Subcutaneous abdominal adipose tissue (tissue), 5 donors: ENCODE results near the gene PBRM1.

Experiments used
- H3K27ac ChIP-seq: one replicate; pipeline ENCODE4 v1.7.0; 2013; ENCODE audit warnings: low read depth, mild to moderate bottlenecking, inconsistent platforms, low read length, moderate library complexity
- H3K27me3 ChIP-seq, 5 donors: one replicate each; pipeline ENCODE4 v1.7.0; 2013; ENCODE audit warnings: low read length in 5 of 5, inconsistent platforms in 1 of 5; ENCODE audit not compliant: control insufficient read depth in 5 of 5, insufficient read depth in 4 of 5
- H3K36me3 ChIP-seq, 5 donors: one replicate each; pipeline ENCODE4 v1.7.0; 2013; ENCODE audit warnings: low read length in 5 of 5; ENCODE audit not compliant: control insufficient read depth in 5 of 5, insufficient read depth in 5 of 5
- H3K4me1 ChIP-seq, 5 donors: one replicate each; pipeline ENCODE4 v1.7.0; 2013; ENCODE audit warnings: low read length in 5 of 5, mild to moderate bottlenecking in 3 of 5, moderate library complexity in 1 of 5; ENCODE audit not compliant: control insufficient read depth in 5 of 5, insufficient read depth in 5 of 5
- H3K4me3 ChIP-seq, 5 donors: one replicate each; pipeline ENCODE4 v1.7.0; 2013; ENCODE audit warnings: low read length in 5 of 5, low read depth in 1 of 5
- H3K9ac ChIP-seq, 5 donors: one replicate each; pipeline ENCODE4 v1.7.0; 2013; ENCODE audit warnings: low read length in 5 of 5, mild to moderate bottlenecking in 4 of 5, moderate library complexity in 3 of 5
- H3K9me3 ChIP-seq, 5 donors: one replicate each; pipeline ENCODE4 v1.7.0; 2013; ENCODE audit warnings: low read length in 5 of 5; ENCODE audit not compliant: control insufficient read depth in 5 of 5
- donor health status: healthy.
- donor health status: healthy.
- donor health status: healthy.
- donor health status: healthy.
- donor health status: healthy.

PBRM1 gene

GRCh38 chr3:52689151-52689550 lies 3.4 kb upstream of the PBRM1 start:
- Histone ChIP-seq H3K4me1 (peaks cover 5 to 24% (median 22%) of the 10 kb centered on the region in 5 donors), H3K27ac (no peak overlapping the region), H3K4me3 (no peak overlapping the region), H3K27me3 (no peaks in the 10 kb centered on the region), H3K9ac (no peak overlapping the region), H3K36me3 (peaks cover 51 to 69% (median 61%) of the 10 kb centered on the region in 5 donors), H3K9me3 (no peaks in the 10 kb centered on the region)

- H3K27me3 ChIP-seq, result no peaks in the 10 kb centered on the region
- peaks cover 44 to 61% (median 53%) of the 10 kb centered on the region in 5 donors for H3K36me3 ChIP-seq
- peak overlapping the region; percentile 98 for H3K27ac ChIP-seq
- no peak overlapping the region for H3K4me3 ChIP-seq
- H3K4me1 ChIP-seq, result peaks cover 5 to 33% (median 31%) of the 10 kb centered on the region in 5 donors
- H3K9ac ChIP-seq, result peak overlapping the region in 1 of 5 donors; percentile 49
- H3K9me3 ChIP-seq, result no peaks in the 10 kb centered on the region
Measured at GRCh38 chr3:52688266-52688665, 2.6 kb upstream of the PBRM1 start.

- Histone ChIP-seq H3K36me3 (peaks cover 24 to 32% (median 29%) of the 10 kb centered on the region in 5 donors), H3K4me3 (peak overlapping the region; percentile 84 to 97 (median 89)), H3K9me3 (no peaks in the 10 kb centered on the region), H3K4me1 (peaks cover 5 to 60% (median 58%) of the 10 kb centered on the region in 5 donors), H3K27ac (peak overlapping the region; percentile 98), H3K9ac (peak overlapping the region; percentile 87 to 100 (median 90)), H3K27me3 (no peaks in the 10 kb centered on the region)
Measured at GRCh38 chr3:52685285-52685708, 416 bp downstream of the PBRM1 start.

GRCh38 chr3:52684184-52684583 lies 1.5 kb downstream of the PBRM1 start:
- Histone ChIP-seq H3K36me3 (peaks cover 21 to 27% (median 23%) of the 10 kb centered on the region in 5 donors), H3K4me1 (peaks cover 5 to 71% (median 66%) of the 10 kb centered on the region in 5 donors), H3K9ac (peak overlapping the region in 4 of 5 donors; percentile 62 to 100 (median 90)), H3K4me3 (peak overlapping the region in 1 of 5 donors; percentile 89), H3K27ac (peak overlapping the region; percentile 98), H3K27me3 (no peaks in the 10 kb centered on the region), H3K9me3 (no peaks in the 10 kb centered on the region)

DNA sequence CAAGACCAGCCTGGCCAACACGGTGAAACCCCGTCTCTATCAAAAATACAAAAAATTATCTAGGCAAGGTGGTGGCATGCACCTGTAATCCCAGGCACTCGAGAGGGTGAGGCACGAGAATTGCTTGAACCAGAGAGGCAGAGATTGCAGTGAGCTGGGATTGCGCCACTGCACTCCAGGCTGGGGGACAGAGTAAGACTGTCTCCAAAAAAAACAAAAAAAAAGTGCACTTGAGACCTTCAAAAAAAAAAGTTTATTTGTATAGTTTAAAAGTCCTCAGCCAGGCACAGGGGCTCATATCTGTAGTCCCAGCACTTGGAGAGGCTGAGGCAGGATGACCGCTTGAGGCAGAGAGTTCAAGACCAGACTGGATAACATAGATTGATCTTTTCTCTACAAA lies 2.1 kb downstream of the PBRM1 start:
- peaks cover 16 to 24% (median 23%) of the 10 kb centered on the region in 5 donors for H3K36me3 ChIP-seq
- no peak overlapping the region for H3K4me3 ChIP-seq
- no peaks in the 10 kb centered on the region for H3K9me3 ChIP-seq
- no peaks in the 10 kb centered on the region for H3K27me3 ChIP-seq
- peak overlapping the region; percentile 98 for H3K27ac ChIP-seq
- H3K9ac ChIP-seq, result peak overlapping the region in 3 of 5 donors; percentile 52 to 100 (median 62)
- peaks cover 7 to 77% (median 71%) of the 10 kb centered on the region in 5 donors for H3K4me1 ChIP-seq

DNA sequence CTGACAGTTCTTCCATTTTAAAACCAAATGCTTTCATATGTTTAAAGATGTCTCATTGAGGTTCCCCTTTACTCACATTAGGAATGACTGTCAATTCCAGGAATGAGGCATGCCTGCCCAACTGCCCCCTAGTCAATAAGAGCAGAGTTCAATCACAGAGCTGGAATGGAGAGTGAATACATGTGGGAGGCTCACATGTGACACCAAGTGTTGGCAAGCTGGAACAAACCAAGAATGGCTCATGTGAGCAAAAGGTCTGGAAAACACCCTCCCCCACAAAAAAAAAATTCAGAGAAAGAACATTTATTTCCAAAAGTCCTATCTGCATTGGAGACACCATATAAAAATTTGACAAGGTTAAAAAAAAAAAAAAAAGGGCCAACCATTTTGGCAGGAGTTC lies 3.7 kb downstream of the PBRM1 start:
- Histone ChIP-seq H3K4me3 (peak overlapping the region in 1 of 5 donors; percentile 15), H3K9ac (peak overlapping the region; percentile 33 to 99 (median 76)), H3K27ac (peak overlapping the region; percentile 98)

GRCh38 chr3:52681596-52681995 lies 4.1 kb downstream of the PBRM1 start:
- peak overlapping the region; percentile 98 for H3K27ac ChIP-seq

More for the DNA sequence above, 3.7 kb downstream of the PBRM1 start:
- H3K27me3 ChIP-seq, result no peaks in the 10 kb centered on the region
- H3K9me3 ChIP-seq, result no peaks in the 10 kb centered on the region
- peaks cover 7 to 74% (median 69%) of the 10 kb centered on the region in 5 donors for H3K4me1 ChIP-seq
- peaks cover 12 to 23% (median 21%) of the 10 kb centered on the region in 5 donors for H3K36me3 ChIP-seq

GRCh38 chr3:52679811-52680210 lies 5.9 kb downstream of the PBRM1 start:
- no peak overlapping the region for H3K4me3 ChIP-seq
- H3K27me3 ChIP-seq, result no peaks in the 10 kb centered on the region
- peaks cover 2 to 62% (median 55%) of the 10 kb centered on the region in 5 donors for H3K4me1 ChIP-seq
- H3K36me3 ChIP-seq, result peaks cover 24 to 41% (median 31%) of the 10 kb centered on the region in 5 donors
- H3K9me3 ChIP-seq, result no peaks in the 10 kb centered on the region
- peak overlapping the region; percentile 98 for H3K27ac ChIP-seq
- peak overlapping the region in 1 of 5 donors; percentile 99 for H3K9ac ChIP-seq

More at GRCh38 chr3:52681596-52681995, 4.1 kb downstream of the PBRM1 start:
- H3K27me3 ChIP-seq, result no peaks in the 10 kb centered on the region
- H3K4me3 ChIP-seq, result peak overlapping the region in 1 of 5 donors; percentile 15
- H3K9ac ChIP-seq, result peak overlapping the region; percentile 33 to 99 (median 76)
- H3K4me1 ChIP-seq, result peaks cover 4 to 70% (median 64%) of the 10 kb centered on the region in 5 donors
- H3K36me3 ChIP-seq, result peaks cover 16 to 27% (median 25%) of the 10 kb centered on the region in 5 donors
- no peaks in the 10 kb centered on the region for H3K9me3 ChIP-seq

DNA sequence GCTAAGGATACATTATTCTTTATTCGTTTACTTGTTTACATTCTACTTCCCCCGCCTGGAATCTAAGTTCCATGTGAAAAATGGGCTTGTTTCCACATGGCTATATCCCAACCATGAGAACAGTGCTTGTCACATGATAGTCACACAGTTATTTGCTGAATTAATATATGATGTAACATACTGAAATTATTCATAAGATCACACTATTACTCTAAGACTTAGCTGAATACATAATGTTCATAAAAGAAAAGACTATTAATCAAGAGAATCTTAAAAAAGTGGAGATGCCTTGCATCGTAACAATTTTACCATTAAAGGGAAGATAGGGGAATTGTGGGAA lies 6.5 kb downstream of the PBRM1 start:
- Histone ChIP-seq H3K4me1 (peaks cover 2 to 56% (median 49%) of the 10 kb centered on the region in 5 donors), H3K36me3 (peaks cover 24 to 43% (median 33%) of the 10 kb centered on the region in 5 donors), H3K27me3 (no peaks in the 10 kb centered on the region), H3K9ac (no peak overlapping the region), H3K27ac (peak overlapping the region; percentile 98), H3K9me3 (no peaks in the 10 kb centered on the region), H3K4me3 (no peak overlapping the region)

- no peak overlapping the region for H3K4me3 ChIP-seq
- H3K9ac ChIP-seq, result no peak overlapping the region
- no peaks in the 10 kb centered on the region for H3K27me3 ChIP-seq
- H3K9me3 ChIP-seq, result no peaks in the 10 kb centered on the region
- peaks cover 2 to 49% (median 42%) of the 10 kb centered on the region in 5 donors for H3K4me1 ChIP-seq
- H3K36me3 ChIP-seq, result peaks cover 24 to 46% (median 35%) of the 10 kb centered on the region in 5 donors
- H3K27ac ChIP-seq, result peak overlapping the region; percentile 98
Measured at GRCh38 chr3:52678265-52679198, 7.2 kb downstream of the PBRM1 start.
